GM18909 (cell line): Measurements from ENCODE around the gene POLR2J.
A peak's percentile ranks its signal among the peaks of the same experiment; 100 is the strongest.

ENCODE experiments used
- ATAC-seq: cut with Tn5 transposase; IDR thresholded peaks from one replicate; pipeline ENCODE4 v1.9.1; 2021; ENCODE audit warnings: mild to moderate bottlenecking; ENCODE audit not compliant: unreplicated experiment, poor library complexity

POLR2J gene

DNA sequence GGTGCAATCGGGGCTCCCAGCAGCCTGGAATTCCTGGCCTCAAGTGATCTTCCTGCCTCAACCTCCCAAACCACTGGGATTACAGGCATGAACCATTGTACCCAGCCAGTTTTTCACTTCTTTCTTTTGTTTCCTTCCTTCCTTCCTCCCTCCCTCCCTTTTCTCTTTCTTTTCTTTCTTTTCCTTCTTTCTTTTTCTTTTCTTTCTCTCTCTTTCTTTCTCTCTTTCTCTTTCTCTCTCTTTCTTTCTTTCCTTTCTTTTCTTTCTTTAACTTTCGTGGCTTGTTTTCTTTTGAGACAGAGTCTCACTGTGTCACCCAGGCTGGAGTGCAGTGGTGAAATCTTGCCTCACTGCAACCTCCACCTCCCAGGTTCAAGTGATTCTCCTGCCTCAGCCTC, 33.0 kb downstream of the POLR2J start:
- no peak for ATAC-seq

DNA sequence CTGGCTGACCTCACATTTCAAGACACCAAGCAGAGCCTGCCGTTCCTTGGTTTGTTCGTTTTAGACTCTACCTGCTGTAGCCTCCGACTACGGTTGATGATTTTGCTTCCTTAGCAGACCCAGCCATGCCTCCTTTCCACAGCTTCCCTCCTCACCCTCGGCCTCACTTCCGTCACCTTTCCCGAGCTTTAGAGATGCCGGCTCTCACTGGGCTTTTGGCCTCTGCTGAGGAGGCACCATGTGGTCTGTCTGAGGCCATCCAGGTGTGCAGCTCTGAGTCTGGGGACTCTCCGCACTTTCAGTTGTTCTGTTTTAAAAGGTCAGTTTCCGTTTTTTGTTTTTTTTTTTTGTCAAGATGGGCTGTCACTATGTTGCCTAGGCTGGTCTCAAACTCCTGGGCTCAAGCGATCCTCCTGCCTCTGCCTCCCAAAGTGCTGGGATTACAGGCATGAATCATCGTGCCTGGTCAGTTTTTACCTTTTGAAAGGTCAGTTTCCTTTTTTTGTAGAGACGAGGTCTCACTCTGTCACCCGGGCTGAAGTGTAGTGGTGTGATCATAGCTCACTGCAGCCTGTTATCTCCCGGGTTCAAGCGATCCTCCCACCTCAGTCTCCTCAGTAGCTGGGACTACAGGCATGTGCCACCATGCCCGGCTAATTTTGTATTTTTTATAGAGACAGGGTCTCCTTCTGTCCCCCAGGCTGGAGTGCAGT, 33.6 kb downstream of the POLR2J start:
- ATAC-seq, result peak; percentile 42

DNA sequence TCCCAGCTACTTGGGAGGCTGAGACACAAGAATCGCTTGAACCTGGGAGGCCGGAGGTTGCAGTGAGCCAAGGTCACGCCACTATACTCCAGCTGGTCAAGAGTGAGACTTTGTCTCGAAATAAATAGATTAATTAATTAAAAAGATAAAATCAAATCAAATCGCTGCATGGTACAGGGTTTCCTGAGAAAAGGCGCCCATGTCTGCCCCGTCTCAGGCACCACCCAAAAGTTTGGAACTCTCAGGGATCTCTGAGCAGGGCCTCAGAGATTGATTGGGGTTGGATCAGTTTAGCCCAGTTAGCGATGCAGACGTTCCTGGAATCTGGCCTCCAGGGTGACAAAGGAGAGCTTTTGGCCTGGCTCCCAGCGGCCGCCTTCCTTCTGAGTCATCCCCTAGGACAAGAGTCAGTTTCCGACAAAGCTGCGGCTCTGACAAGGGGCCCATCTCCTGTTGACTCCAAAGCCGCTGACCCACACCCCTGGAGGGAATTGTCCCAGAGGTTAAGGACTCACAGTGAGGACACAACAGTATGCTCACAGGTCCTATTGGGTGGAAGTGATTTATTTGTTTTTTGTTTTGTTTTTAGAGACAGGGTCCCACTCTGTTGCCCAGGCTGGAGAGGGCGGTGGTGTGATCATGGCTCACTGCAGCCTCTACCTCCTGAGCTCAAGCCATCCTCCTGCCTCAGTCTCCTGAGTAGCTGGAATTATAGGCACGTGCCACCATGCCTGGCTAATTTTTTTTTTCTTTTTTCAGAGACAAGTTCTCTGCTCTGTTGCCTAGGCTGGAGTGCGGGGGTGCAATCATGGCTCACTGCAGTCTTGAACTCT, 38.5 kb downstream of the POLR2J start:
- ATAC-seq, result no peak

DNA sequence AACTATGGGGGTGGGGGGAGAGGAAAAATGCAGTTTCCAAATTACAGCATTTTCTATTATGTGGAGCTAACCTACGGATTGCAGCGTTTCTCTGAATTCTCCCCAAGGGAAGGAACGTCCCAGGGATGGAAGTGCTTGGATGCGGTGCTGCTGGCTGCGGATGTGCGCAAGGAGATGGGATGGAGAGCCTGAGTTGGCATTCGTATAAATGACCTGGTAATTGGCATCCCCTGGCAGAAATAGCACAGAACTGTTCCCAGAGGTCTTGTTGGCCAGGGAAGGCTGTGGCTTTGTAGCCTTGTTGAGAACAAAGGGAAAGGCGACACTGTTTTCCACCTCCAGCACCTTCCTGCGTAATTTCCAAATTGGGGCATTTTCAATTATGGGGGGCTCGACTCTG, 42.6 kb downstream of the POLR2J start:
- ATAC-seq, result no peak

DNA sequence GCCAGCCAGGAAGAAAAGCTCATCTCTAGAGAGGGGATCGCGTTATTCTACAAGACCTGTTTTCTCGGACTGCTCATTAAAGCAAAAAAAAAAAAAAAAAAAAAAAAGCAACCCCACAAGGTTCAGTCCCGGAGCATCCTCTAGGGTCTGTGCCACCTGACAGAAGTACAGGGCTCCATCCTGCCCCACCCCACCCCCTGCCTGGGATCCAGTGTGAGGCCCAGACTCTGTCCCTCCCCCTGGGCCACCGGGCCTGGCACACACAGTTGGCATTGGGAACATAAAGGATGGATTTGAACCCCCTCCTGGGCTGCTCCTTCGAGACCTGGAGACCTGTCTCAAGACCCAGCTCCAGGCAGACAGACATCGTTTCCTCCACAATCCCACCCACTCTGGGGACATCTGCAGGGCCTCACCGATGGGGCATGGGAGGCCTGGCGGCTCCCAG, 44.7 kb downstream of the POLR2J start:
- ATAC-seq, result peak; percentile 15

DNA sequence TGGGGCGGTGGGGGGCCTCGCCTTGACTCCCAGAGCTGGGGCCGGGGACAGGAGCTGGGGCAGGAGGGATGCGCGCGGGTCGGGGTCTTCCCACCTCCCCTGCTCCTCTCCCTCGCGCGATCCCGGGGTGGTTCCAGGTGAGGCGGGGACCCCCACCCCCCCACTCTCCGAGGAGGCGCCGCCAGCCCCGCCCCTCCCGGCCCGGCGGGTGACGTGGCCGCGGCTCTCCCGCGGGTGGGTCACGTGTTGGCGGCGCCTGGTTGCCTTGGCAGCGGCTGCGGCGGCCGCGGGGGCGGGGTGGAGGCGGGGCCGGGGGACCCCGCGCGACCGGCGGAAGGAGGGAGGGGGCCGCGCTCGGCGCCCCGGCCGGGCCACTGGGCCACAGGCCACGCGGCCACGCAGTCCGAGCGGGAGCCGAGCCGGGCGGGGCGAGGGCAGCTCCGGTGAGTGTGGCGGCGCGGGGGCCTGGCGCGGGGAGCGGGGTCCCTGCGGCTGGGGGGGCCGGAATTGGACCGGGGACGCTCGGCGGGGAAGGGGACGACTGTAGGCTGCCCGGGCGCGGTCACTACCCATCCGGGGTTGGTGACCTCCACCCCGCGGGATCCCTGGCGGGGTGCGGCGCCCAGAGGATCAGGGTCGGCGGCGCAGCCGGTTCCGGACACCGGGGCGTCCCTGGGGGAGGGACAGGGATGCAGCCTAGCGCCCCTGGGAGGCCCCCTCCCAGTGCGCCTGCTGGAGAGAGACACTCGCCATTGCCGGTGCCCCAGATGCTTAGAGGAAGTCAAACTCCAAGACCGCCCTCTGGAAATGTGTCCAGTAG, 45.3 kb downstream of the POLR2J start, which contains the start of gene ORAI2:
Gene ORAI2, plus strand, starts transcription at position 357 of the 820 bp plus-strand sequence. CDS start 5,382 bp downstream, outside the sequence.
- ATAC-seq, result peak; percentile 69

DNA sequence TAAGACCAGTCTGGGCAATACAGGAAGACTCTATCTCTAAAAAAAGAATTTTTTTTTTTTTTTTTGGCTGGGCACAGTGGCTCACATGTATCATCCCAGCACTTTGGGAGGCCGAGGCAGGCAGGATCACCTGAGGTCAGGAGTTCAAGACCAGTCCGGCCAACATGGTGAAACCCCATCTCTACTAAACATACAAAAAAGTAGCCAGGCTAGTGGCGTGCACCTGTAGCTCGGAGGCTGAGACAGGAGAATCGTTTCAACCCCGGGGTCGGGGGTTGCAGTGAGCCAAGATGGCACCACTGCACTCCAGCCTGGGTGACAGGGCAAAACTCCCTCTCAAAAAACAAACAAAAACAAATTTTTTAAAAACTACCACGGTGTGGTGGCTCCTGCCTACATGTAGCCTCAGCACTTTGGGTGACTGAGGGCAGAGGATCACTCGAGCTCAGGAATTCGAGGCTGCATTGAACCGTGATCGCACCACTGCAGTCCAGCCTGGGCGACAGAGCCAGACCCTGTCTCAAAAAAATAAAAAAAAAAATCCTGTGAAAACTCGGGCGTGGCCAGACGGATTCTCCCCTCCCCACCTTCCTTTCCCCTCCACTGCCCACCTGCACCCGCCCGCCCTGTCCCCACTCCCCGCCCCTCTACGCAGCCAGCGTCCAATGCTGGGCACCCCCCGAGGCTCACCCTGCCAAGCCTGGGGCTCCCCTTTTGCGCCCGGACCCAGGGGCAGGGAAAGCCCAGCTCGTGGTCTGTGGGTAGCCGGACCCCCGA, 46.1 kb downstream of the POLR2J start:
- peak; percentile 37 for ATAC-seq

DNA sequence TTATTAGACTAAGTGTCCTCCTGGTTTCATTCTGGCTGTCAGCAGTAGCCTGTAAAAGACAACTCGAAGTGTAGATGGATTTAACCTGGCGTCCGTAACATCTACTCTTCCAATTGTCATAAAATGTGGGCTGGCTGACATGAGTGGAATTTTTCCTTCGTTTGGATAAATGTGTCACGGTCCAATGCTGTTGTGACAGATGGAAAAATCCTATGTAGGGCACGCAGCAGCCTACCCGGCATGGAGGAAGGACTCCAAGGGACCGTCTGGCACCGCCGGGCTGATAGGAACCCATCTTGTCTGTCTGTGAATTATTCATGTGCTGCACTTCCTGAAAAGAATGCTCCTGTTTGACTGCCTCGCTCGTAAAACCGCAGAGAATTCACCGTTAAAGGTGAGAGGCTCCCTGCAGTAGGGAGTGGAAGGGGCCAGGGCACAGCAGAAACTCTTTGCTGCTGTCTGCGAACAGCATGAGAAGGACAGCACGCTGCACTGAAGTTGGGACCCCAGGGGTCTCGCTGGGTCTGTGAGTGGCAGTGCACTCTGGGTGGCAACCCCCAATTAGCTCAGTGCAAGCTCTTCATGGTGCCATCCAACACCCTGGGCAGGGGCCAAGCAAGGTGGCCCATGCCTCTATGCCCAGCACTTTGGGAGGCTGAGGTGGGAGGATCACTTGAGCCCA, 47.0 kb downstream of the POLR2J start:
- no peak for ATAC-seq

- ATAC-seq, result no peak
These were observed 49.4 kb downstream of the POLR2J start for GRCh38 chr7:102429141-102429899.

- ATAC-seq, result no peak
These were observed 51.7 kb downstream of the POLR2J start for GRCh38 chr7:102427019-102427405.

- peak; percentile 59 for ATAC-seq
These were observed 52.3 kb downstream of the POLR2J start for GRCh38 chr7:102426268-102427018.

DNA sequence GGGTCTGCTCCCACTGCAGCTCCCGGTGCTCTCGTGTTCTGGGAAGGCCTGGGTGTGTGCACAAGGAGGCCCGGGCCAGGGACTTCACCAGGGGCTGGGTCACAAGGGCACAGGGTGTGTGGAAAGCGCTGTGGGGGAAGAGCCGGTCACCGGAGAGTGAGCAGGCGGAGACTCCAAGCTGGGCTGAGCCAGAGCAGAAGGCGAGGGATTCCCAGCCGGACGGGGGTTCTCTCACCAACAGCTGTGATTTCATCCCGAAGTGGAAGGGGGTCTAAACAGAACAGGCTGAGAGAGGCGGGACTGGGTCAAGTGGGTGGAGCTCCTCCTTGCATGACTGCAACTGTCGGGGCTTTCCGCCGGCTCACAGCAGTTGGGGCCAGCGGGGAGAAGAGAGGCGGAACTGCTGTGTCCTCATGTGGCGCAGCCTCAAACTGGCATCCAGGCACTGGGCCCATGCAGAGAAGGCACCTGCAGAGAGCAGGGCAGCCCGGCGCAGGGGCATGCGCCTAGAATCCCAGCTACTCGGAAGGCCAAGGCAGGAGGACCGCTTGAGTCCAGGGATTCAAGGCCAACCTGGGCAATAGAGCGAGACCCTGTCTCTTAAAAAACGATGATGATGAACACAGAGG, 53.0 kb downstream of the POLR2J start:
- ATAC-seq, result peak; percentile 69

- ATAC-seq, result peak; percentile 38
These were observed 53.9 kb downstream of the POLR2J start for GRCh38 chr7:102424787-102425218.

GRCh38 chr7:102424129-102424551, 54.6 kb downstream of the POLR2J start:
- no peak for ATAC-seq
